NCI-H526 (cell line): Measurements from ENCODE around the gene DLEU7.

Experiments
- DNase-seq, 2 experiments: peaks; one replicate each; lab custom pipeline; 2025; lab: John Stamatoyannopoulos, UW

The DLEU7 gene

GRCh38 chr13:50843257-50844083, at the start of gene DLEU7:
Gene DLEU7, minus strand, starts transcription at chr13:50843692. Its CDS starts 46 bp downstream, at chr13:50843646.
- no peak for DNase-seq

- DNase-seq: no peak
Measured at GRCh38 chr13:50892210-50892944, 48.9 kb upstream of the DLEU7 start.

- DNase-seq: no peak
Measured at GRCh38 chr13:50891206-50891605, 47.7 kb upstream of the DLEU7 start.

GRCh38 chr13:50889317-50889716, 45.8 kb upstream of the DLEU7 start:
- no peak for DNase-seq

- DNase-seq: no peak
Measured at GRCh38 chr13:50888362-50888761, 44.9 kb upstream of the DLEU7 start.

DNA sequence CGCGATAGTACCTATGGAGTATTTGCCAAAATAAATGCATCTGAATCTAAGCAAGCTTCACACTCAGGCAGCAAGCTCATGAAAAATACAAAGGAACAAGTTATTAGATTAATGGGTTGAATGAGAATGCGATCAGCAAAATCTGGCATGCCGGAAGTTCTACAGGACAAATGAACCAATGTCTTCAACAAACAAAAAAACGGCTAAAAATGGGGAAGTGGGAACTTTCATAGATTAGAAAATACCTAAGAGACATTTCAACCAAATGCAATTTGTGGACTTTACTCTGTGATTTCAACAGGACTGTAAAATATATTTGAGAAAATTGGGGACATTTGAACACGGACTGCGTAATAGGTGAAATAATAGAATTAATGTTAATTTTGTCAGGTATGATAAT, 43.7 kb upstream of the DLEU7 start:
- DNase-seq: no peak

GRCh38 chr13:50884265-50884664, 40.8 kb upstream of the DLEU7 start:
- no peak for DNase-seq

DNA sequence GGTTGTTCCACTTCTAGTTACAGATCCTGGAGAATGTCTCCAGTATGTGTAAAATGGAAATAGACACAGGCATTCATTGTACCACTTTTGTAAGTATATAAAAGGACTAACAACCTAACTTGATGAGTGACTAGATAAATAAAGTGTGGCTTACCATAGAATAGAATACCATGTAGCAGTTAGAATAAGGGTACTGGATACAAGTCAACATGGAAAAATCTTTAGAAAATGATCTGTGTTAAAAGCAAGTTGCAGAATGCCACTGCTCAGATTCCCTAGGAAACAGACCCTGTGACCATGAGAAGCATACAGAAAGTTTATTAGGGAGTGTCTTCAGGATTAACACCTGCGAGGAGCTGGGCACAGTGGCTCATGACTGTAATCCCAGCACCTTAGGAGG, 40.2 kb upstream of the DLEU7 start:
- DNase-seq: no peak

DNA sequence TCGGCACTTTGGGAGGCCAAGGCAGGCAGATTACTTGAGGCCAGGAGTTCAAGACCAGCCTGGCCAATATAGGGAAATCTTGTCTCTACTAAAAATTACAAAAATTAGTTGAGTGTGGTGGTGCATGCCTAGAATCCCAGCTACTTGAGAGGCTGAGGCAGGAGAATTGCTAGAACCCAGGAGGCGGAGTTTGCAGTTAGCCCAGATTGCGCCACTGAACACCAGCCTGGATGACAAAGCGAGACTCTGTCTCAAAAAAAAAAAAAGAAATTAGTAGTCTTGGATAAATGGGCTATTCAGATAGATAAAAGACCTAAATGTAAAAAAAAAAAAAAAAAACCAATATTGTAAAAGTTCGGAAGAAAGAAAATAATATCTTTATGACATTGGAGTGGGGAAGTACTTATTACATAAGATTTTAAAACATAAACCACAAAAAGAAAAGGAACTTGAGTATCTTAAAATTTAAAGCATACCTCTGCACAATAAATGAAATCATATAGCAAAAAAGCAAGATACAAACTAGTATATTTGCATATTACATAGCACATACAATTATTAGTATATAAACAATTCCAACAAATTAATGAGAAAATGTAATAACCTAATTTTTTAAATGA, 39.4 kb upstream of the DLEU7 start:
- no peak for DNase-seq

GRCh38 chr13:50873991-50874390, 30.5 kb upstream of the DLEU7 start:
- no peak for DNase-seq

GRCh38 chr13:50873467-50873866, 30.0 kb upstream of the DLEU7 start:
- no peak for DNase-seq

- DNase-seq: no peak
Measured at GRCh38 chr13:50871405-50871804, 27.9 kb upstream of the DLEU7 start.

DNA sequence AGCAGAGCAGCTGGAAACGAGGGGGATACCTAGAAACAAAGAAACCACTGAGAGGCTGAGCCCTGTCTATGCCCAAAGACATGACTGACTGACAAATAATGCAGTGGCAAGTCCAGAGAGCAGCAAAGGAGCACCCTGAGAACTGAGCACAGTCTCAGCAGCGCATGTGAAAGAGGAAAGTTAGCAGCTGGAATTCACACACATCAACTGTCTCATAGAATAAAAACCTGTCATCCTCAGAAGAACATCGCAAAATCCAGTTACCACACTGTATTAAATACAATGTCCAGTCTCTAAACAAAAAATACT, 24.1 kb upstream of the DLEU7 start:
- DNase-seq: no peak

GRCh38 chr13:50866817-50867636, 23.5 kb upstream of the DLEU7 start:
- no peak for DNase-seq

DNA sequence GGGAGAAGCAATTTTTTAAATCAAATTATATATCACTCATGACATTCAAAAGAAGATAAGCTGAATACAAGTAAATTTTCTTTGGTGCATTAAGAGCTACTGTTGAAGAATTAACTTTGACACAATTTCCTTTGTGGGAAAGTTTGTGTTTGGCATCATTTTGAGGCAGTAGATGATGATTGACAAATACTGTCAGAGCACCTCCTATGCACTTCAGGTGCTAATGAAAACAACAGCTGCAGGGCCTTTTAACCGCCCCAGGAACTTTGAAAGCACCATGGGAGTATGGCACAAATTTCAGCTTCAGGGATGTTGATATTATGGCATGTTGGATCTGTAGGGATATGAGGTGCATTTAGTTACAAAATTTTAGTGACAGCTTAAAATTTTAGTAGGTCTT, 21.0 kb upstream of the DLEU7 start:
- DNase-seq: no peak

DNA sequence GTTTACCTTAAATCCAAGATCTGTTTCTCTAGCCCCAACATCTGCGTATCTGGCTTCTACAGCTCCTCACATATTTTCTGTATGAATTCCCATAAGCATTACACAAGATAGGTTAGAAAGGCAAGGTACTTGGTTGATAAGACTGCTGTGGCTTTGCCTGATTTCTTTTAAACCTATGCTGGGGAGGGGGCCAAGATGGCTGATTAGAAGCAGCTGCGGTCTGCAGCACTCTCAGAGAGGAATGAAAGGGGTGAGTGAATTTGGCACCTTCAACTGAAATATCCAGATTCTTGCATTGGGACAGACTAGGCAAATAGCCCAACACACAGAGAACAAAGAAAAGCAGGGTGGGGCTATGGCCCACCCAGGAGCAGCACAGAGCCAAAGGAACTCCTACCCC, 12.2 kb upstream of the DLEU7 start:
- DNase-seq: no peak

DNA sequence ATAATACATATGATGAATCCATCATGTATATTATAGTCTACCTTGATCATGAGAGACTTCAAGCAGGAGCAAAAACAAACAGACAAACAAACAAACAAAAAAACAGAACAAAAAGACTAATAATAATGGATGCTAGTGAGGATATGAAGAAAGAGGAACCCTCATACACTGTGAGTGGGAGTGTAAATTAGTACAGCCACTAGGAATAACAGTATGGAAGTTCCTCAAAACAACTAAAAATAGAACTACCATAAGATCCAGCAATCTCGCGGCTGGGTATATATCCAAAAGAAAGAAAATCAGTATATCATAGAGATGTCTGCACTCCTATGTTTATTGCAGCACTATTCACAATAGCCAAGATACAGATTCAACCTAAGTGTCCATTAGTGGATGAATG, 7.0 kb upstream of the DLEU7 start:
- DNase-seq: no peak

- no peak for DNase-seq
Measured at GRCh38 chr13:50847501-50847900, 4.0 kb upstream of the DLEU7 start.

- DNase-seq: no peak
Measured at GRCh38 chr13:50846861-50847475, 3.5 kb upstream of the DLEU7 start.

DNA sequence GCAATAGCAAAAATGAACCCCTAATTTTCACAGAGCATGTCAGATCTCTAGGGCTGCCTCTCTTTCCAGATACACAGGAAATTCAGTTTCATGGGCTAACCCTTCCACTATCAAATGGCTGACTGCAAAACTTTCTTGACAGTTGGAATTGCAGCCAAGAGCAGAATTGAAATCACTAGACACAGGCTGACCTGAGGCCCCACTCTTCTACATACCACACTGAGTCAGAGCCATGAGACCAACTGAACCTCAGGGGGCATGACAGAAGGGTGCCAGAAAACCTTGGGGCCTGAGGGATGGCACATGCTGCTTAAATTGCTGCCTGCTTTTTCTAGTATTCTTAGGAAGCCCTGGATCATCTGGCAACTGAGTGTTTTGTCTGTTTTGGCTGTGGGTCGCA, 1.7 kb upstream of the DLEU7 start:
- no peak for DNase-seq

- DNase-seq: no peak
Measured at GRCh38 chr13:50844084-50844875, 788 bp upstream of the DLEU7 start.
